IMR-90 (cell line): ENCODE data around the gene POTEI. TPM values are rescaled to one million over a fixed set of nuclear protein-coding genes. Genes with fewer than 3 reads are reported as not detected.
"Not testable (repeated sequence)": the region's sequence is repeated elsewhere in the genome, so short reads cannot be mapped to it uniquely, and the experiment has no call there.

Experiments used
- ATAC-seq: fragments of 200-7000 bp; cut with Tn5 transposase; 2 replicates; pipeline ENCODE4 v1.9.1; 2020; ENCODE audit warnings: low read depth, mild to moderate bottlenecking, moderate library complexity
- BruUV-seq: library from RNA; stranded (reverse); fragments of 400-500 nt; replicated peaks from 2 replicates; lab custom pipeline; 2021; lab: Mats Ljungman, UMichigan
- CTCF ChIA-PET: fragments of 300-600 bp; formaldehyde crosslinking; extraction: SDS; loops from one replicate; lab custom pipeline; 2021; ENCODE audit warnings: antibody characterized with exemption; lab: Yijun Ruan, JAX
- POLR2A ChIA-PET: fragments of 300-600 bp; sonication (Branson Sonifier 250); formaldehyde crosslinking; loops from one replicate; lab custom pipeline; 2022; ENCODE audit warnings: antibody characterized with exemption; ENCODE audit not compliant: unreplicated experiment; lab: Charles Lee
- DNase-seq: peaks from one replicate; pipeline ENCODE4 v3.0.0; 2013
- H2AFZ ChIP-seq: replicated peaks from 2 replicates; pipeline ENCODE3; 2013; ENCODE audit warnings: low read length, mild to moderate bottlenecking; ENCODE audit not compliant: poor library complexity
- H2AK5ac ChIP-seq: 2 replicates; pipeline ENCODE4 v1.6.1; 2013; ENCODE audit warnings: low read depth, low read length, inconsistent platforms
- H2AK9ac ChIP-seq: replicated peaks from 2 replicates; pipeline ENCODE3; 2013; ENCODE audit warnings: mild to moderate bottlenecking, low read depth, low read length, moderate library complexity; ENCODE audit not compliant: poor library complexity
- H2BK120ac ChIP-seq: 2 replicates; pipeline ENCODE4 v1.6.1; 2013; ENCODE audit warnings: low read depth, low read length, inconsistent platforms
- H2BK15ac ChIP-seq: 3 replicates; pipeline ENCODE4 v1.6.1; 2013; ENCODE audit warnings: low read depth, low read length, inconsistent platforms
- H2BK20ac ChIP-seq: 2 replicates; pipeline ENCODE4 v1.6.1; 2013; ENCODE audit warnings: low read depth, mild to moderate bottlenecking, inconsistent platforms, low read length, moderate library complexity
- H2BK5ac ChIP-seq: 2 replicates; pipeline ENCODE4 v1.6.1; 2013; ENCODE audit warnings: mild to moderate bottlenecking, low read depth, low read length, inconsistent platforms; ENCODE audit not compliant: poor library complexity, severe bottlenecking
- H3K14ac ChIP-seq: replicated peaks from 2 replicates; pipeline ENCODE4 v1.6.1; 2013; ENCODE audit warnings: low read depth, low read length, inconsistent platforms
- H3K18ac ChIP-seq: 2 replicates; pipeline ENCODE4 v1.6.1; 2013; ENCODE audit warnings: low read depth, low read length, control low read depth
- H3K23ac ChIP-seq: 2 replicates; pipeline ENCODE4 v1.6.1; 2013; ENCODE audit warnings: low read depth, low read length, inconsistent platforms
- H3K27ac ChIP-seq: 2 replicates; pipeline ENCODE4 v1.5.1; 2013; ENCODE audit warnings: mild to moderate bottlenecking, control low read depth, low read length; ENCODE audit not compliant: insufficient read depth
- H3K27me3 ChIP-seq: 2 replicates; pipeline ENCODE4 v1.6.1; 2013; ENCODE audit warnings: low read length; ENCODE audit not compliant: control insufficient read depth, insufficient read depth
- H3K36me3 ChIP-seq: 2 replicates; pipeline ENCODE4 v1.6.1; 2013; ENCODE audit warnings: low read length, mixed read lengths; ENCODE audit not compliant: control insufficient read depth, insufficient read depth
- H3K4ac ChIP-seq: 2 replicates; pipeline ENCODE4 v1.6.1; 2013; ENCODE audit warnings: low read depth, low read length, inconsistent platforms
- H3K4me1 ChIP-seq: 2 replicates; pipeline ENCODE4 v1.6.1; 2013; ENCODE audit warnings: low read length, mixed read lengths; ENCODE audit not compliant: control insufficient read depth, insufficient read depth
- H3K4me2 ChIP-seq: 2 replicates; pipeline ENCODE4 v1.6.1; 2013; ENCODE audit warnings: low read depth, mild to moderate bottlenecking, control low read depth, low read length, moderate library complexity
- H3K4me3 ChIP-seq: 2 replicates; pipeline ENCODE4 v1.5.1; 2013; ENCODE audit warnings: low read depth, mild to moderate bottlenecking, control low read depth, low read length, moderate library complexity; ENCODE audit not compliant: insufficient read depth
- H3K56ac ChIP-seq: 2 replicates; pipeline ENCODE4 v1.6.1; 2013; ENCODE audit warnings: low read length, inconsistent platforms; ENCODE audit not compliant: insufficient read depth; ENCODE audit errors: extremely low read depth
- H3K79me1 ChIP-seq, 2 experiments: 2 replicates each; pipeline ENCODE4 v1.6.1; 2013; ENCODE audit warnings: low read length in 2 of 2, inconsistent platforms in 1 of 2, low read depth in 1 of 2
- H3K9ac ChIP-seq: 2 replicates; pipeline ENCODE4 v1.6.1; 2013; ENCODE audit warnings: low read depth, low read length, control low read depth
- H3K9me1 ChIP-seq: 2 replicates; pipeline ENCODE4 v1.6.1; 2013; ENCODE audit warnings: low read length, inconsistent platforms; ENCODE audit not compliant: insufficient read depth
- H3K9me3 ChIP-seq: 2 replicates; pipeline ENCODE4 v1.6.1; 2013; ENCODE audit warnings: low read length; ENCODE audit not compliant: control insufficient read depth, insufficient read depth
- H4K20me1 ChIP-seq: 2 replicates; pipeline ENCODE4 v1.6.1; 2013; ENCODE audit warnings: low read length, inconsistent platforms; ENCODE audit not compliant: insufficient read depth
- H4K5ac ChIP-seq: 2 replicates; pipeline ENCODE4 v1.6.1; 2013; ENCODE audit warnings: mild to moderate bottlenecking, low read depth, low read length, control low read depth
- H4K8ac ChIP-seq, 2 experiments: 2 replicates each; pipeline ENCODE4 v1.6.1; 2013; ENCODE audit warnings: low read depth in 2 of 2, low read length in 2 of 2, control low read depth in 1 of 2, inconsistent platforms in 1 of 2
- H4K91ac ChIP-seq: 2 replicates; pipeline ENCODE4 v1.6.1; 2013; ENCODE audit warnings: low read depth, low read length, inconsistent platforms; ENCODE audit not compliant: insufficient read depth
- WGBS, 2 experiments: methylation state at CpG; one replicate each; pipeline versions ENCODE4 v1.1.5 to v1.1.7; 2013; ENCODE audit warnings: missing lambda C conversion rate in 2 of 2; ENCODE audit not compliant: insufficient read length in 1 of 2; ENCODE audit errors: extremely low coverage in 2 of 2; 5-methylcytosine and 5-hydroxymethylcytosine counted together
- dilution Hi-C: fragments of 300-500 bp; cut with HindIII; formaldehyde crosslinking; loops from one replicate; pipeline ENCODE4 v1.14.3; 2018; ENCODE audit warnings: low sequenced_read_pairs; ENCODE audit not compliant: unreplicated experiment
- in situ Hi-C: fragments of 300-500 bp; cut with MboI; formaldehyde crosslinking; loops from 3 replicates; pipeline ENCODE4 v1.14.3; 2019; ENCODE audit warnings: low sequenced_read_pairs, inconsistent platforms, mixed read lengths
- intact Hi-C: fragments of 100-400 bp; cut with micrococcal nuclease; formaldehyde crosslinking; loops from 2 replicates; pipeline ENCODE4 v1.10.0; 2022
- microRNA-seq, 2 experiments: library from miRNA; stranded (forward) in 1 of 2; unstranded in 1 of 2; fragments of 10-50 nt in 1 of 2; fragments of <30 nt in 1 of 2; gene quantifications in 1 of 2; microRNA quantifications in 1 of 2; one replicate each; pipeline versions ENCODE3 to v1.1.0; 2013 to 2020; ENCODE audit not compliant: insufficient read depth in 1 of 2, insufficient read length in 1 of 2, unreplicated experiment in 1 of 2
- polyA plus RNA-seq, 3 experiments: library from polyadenylated mRNA; depleted of rRNA; stranded (reverse); fragments of >200 nt; gene quantifications; 2 replicates each; pipeline ENCODE4 v1.2.3, GENCODE V29; 2012; ENCODE audit warnings: low replicate concordance in 1 of 3
- small RNA-seq, 5 experiments: library from RNA; depleted of rRNA; stranded (forward); fragments of <200 nt; gene quantifications; one replicate each; pipeline ENCODE3, GENCODE V24; 2012
- total RNA-seq: library from RNA; depleted of rRNA; stranded (reverse); fragments of >200 nt; gene quantifications from 2 replicates; pipeline ENCODE4 v1.2.3, GENCODE V29; 2012; rRNA removed

POTEI gene
- total and polyA plus RNA-seq, 2 of the 4 experiments (the other 2 are of a cell fraction): not detected

GRCh38 chr2:130416693-130417092 is 92.4 kb downstream of the POTEI start:
- in situ Hi-C loops, H2BK120ac ChIP-seq, BruUV-seq, H2BK15ac ChIP-seq, H3K14ac ChIP-seq, H3K27ac ChIP-seq, H4K8ac ChIP-seq, H3K9ac ChIP-seq, dilution Hi-C loops, H3K4ac ChIP-seq, POLR2A ChIA-PET, H3K9me3 ChIP-seq, H3K4me3 ChIP-seq, H4K5ac ChIP-seq, H3K9me1 ChIP-seq, H3K23ac ChIP-seq, DNase-seq, H3K56ac ChIP-seq, H2AFZ ChIP-seq, CTCF ChIA-PET, H3K27me3 ChIP-seq, H2BK5ac ChIP-seq, ATAC-seq, H3K79me1 ChIP-seq, H3K18ac ChIP-seq, H3K36me3 ChIP-seq, H4K20me1 ChIP-seq, H3K4me2 ChIP-seq, H2AK5ac ChIP-seq, intact Hi-C loops, H2BK20ac ChIP-seq, H3K4me1 ChIP-seq, H4K91ac ChIP-seq, H2AK9ac ChIP-seq: not testable (repeated sequence)
- WGBS, 2 experiments: no CpG with 5 or more reads among the region's 1 CpG

Small RNA genes within 50 kb of the gene (microRNA-seq; reads per million reads assigned to microRNA genes)
- gene RF00017 (ENCODE audit: insufficient read depth, insufficient read length) (not detected), gene RNU6-473P (ENCODE audit: insufficient read depth, insufficient read length) (not detected)

Small RNA genes within 50 kb of the gene (small RNA-seq; reads per million reads assigned to genes)
- 0 reads per million in 5 experiments for gene RF00017
- 0 reads per million in 5 experiments for gene RNU6-473P

Other genes with a start within 250 kb of the POTEI start
- gene IMP4, start 166.4 kb downstream of the POTEI start, total RNA-seq: 127 and 154 TPM in 2 replicates
- gene IMP4, start 166.4 kb downstream of the POTEI start, polyA plus RNA-seq (2012; rRNA removed): 169 and 187 TPM in 2 replicates
- gene PTPN18, start 153.3 kb downstream of the POTEI start, total RNA-seq: 7.2 and 9.7 TPM in 2 replicates
- gene PTPN18, start 153.3 kb downstream of the POTEI start, polyA plus RNA-seq (2012; rRNA removed): 13.4 and 15.5 TPM in 2 replicates
- gene CFC1B, start 11.9 kb upstream of the POTEI start, total RNA-seq: not detected in 2 replicates
- gene CFC1B, start 11.9 kb upstream of the POTEI start, polyA plus RNA-seq (2012; rRNA removed): not detected in 2 replicates
- gene CFC1, start 90.2 kb upstream of the POTEI start, total RNA-seq: not detected in 2 replicates
- not detected in 2 replicates for gene CFC1, start 90.2 kb upstream of the POTEI start, polyA plus RNA-seq (2012; rRNA removed)
- gene POTEJ, start 102.1 kb upstream of the POTEI start, total RNA-seq: not detected in 2 replicates
- not detected in 2 replicates for gene POTEJ, start 102.1 kb upstream of the POTEI start, polyA plus RNA-seq (2012; rRNA removed)
- gene GPR148, start 219.7 kb upstream of the POTEI start, total RNA-seq: not detected in 2 replicates
- gene GPR148, start 219.7 kb upstream of the POTEI start, polyA plus RNA-seq (2012; rRNA removed): not detected in 2 replicates
- not detected in 2 replicates for gene AMER3, start 246.2 kb upstream of the POTEI start, total RNA-seq
- gene AMER3, start 246.2 kb upstream of the POTEI start, polyA plus RNA-seq (2012; rRNA removed): not detected in 2 replicates